ENCODE data around the gene ZNF441. TPM values are rescaled to one million over a fixed set of nuclear protein-coding genes. Genes with fewer than 3 reads are reported as not detected.

The ZNF441 gene
- total RNA-seq, 2 donors from 2014 or later, result 3.5 to 3.8 TPM

GRCh38 chr19:11797491-11797890 lies 30.7 kb downstream of the ZNF441 start:
- H3K9me3 ChIP-seq, result no peaks in the 10 kb centered on the region
- no peaks in the 10 kb centered on the region for H3K27me3 ChIP-seq
- DNase-seq, result peak; percentile 96
- no peak overlapping the region for H3K9ac ChIP-seq (ENCODE audit: low read depth in 2 of 2, low read length in 2 of 2)
- intact Hi-C loops (cut with DNase I), result loop anchor here (5.0 kb wide), 2 partner anchors 190 to 345 kb away; partner anchors contain the start of gene ZNF20
- no peak overlapping the region for H3K4me3 ChIP-seq
- H3K36me3 ChIP-seq, result no peaks in the 10 kb centered on the region
- TF ChIP-seq CTCF (IDR thresholded peaks at IDR 0.05), result peak; percentile 75
- H3K27ac ChIP-seq, result peak overlapping the region; percentile 70
- H3K4me1 ChIP-seq, result peaks cover 6% of the 10 kb centered on the region

GRCh38 chr19:11798391-11799330 lies 31.9 kb downstream of the ZNF441 start, which contains the start of gene ZNF491:
Gene ZNF491 (plus strand): TSS chr19:11798523. CDS start chr19:11805954, 7,431 bp downstream.
- intact Hi-C loops (cut with DNase I), result loop anchor here (5.0 kb wide), 2 partner anchors 189 to 344 kb away; partner anchors contain the start of gene ZNF20
- Histone ChIP-seq H3K36me3 (no peaks in the 10 kb centered on the region), H3K4me3 (peak within 1 kb of the TSS; percentile 80), H3K9me3 (no peaks in the 10 kb centered on the region), H3K27me3 (no peaks in the 10 kb centered on the region), H3K9ac (ENCODE audit: low read depth in 2 of 2, low read length in 2 of 2) (peak within 1 kb of the TSS; percentile 67 to 87), H3K4me1 (peaks cover 6% of the 10 kb centered on the region), H3K27ac (peak within 1 kb of the TSS; percentile 70)
- TF ChIP-seq CTCF (IDR thresholded peaks at IDR 0.05), result no peak
- peak; percentile 97 for DNase-seq

GRCh38 chr19:11806354-11807098 lies 39.7 kb downstream of the ZNF441 start:
- Histone ChIP-seq H3K27me3 (no peaks in the 10 kb centered on the region), H3K9me3 (peaks cover 17% of the 10 kb centered on the region), H3K9ac (ENCODE audit: low read depth in 2 of 2, low read length in 2 of 2) (no peak overlapping the region), H3K36me3 (no peaks in the 10 kb centered on the region), H3K4me1 (no peaks in the 10 kb centered on the region), H3K4me3 (no peak overlapping the region), H3K27ac (no peak overlapping the region)
- no peak for TF ChIP-seq CTCF (IDR thresholded peaks at IDR 0.05)
- no peak for DNase-seq
- intact Hi-C loops (cut with DNase I), result no loop called here

GRCh38 chr19:11807099-11807380 lies 40.2 kb downstream of the ZNF441 start:
- Histone ChIP-seq H3K4me3 (no peak overlapping the region), H3K27me3 (no peaks in the 10 kb centered on the region), H3K36me3 (no peaks in the 10 kb centered on the region), H3K4me1 (no peaks in the 10 kb centered on the region), H3K9me3 (peaks cover 17% of the 10 kb centered on the region), H3K9ac (ENCODE audit: low read depth in 2 of 2, low read length in 2 of 2) (no peak overlapping the region), H3K27ac (no peak overlapping the region)
- no peak for TF ChIP-seq CTCF (IDR thresholded peaks at IDR 0.05)
- intact Hi-C loops (cut with DNase I), result no loop called here
- no peak for DNase-seq

GRCh38 chr19:11813703-11814028 lies 46.9 kb downstream of the ZNF441 start:
- no peak for DNase-seq
- peak overlapping the region; percentile 92 for H3K4me3 ChIP-seq
- TF ChIP-seq CTCF (IDR thresholded peaks at IDR 0.05), result no peak
- intact Hi-C loops (cut with DNase I), result no loop called here
- no peaks in the 10 kb centered on the region for H3K27me3 ChIP-seq
- H3K9ac ChIP-seq (ENCODE audit: low read depth in 2 of 2, low read length in 2 of 2), result peak overlapping the region; percentile 5 to 91
- H3K9me3 ChIP-seq, result no peaks in the 10 kb centered on the region
- H3K27ac ChIP-seq, result peak overlapping the region; percentile 97
- H3K36me3 ChIP-seq, result no peaks in the 10 kb centered on the region
- H3K4me1 ChIP-seq, result no peaks in the 10 kb centered on the region

All from colonic mucosa (tissue), 4 donors.